Liver (tissue), 3 donors: ENCODE measurements around the gene SLC28A3.

Experiments
- HNF4G ChIP-seq: IDR thresholded peaks from 2 replicates; pipeline ENCODE4 v1.6.1; 2016; ENCODE audit warnings: antibody characterized with exemption
- MAX ChIP-seq: IDR thresholded peaks from 2 replicates; pipeline ENCODE4 v1.6.1; 2016; ENCODE audit warnings: antibody characterized with exemption
- SP1 ChIP-seq: IDR thresholded peaks from 2 replicates; pipeline ENCODE4 v1.6.1; 2018; ENCODE audit warnings: antibody characterized with exemption, mild to moderate bottlenecking
- TAF1 ChIP-seq: conservative IDR thresholded peaks from 2 replicates; pipeline ENCODE4 v1.6.1; 2016; ENCODE audit warnings: antibody characterized with exemption, mild to moderate bottlenecking
- TF ChIP-seq, protein P1 (sequence below): fragments of 150-350 bp; IDR thresholded peaks from 2 replicates; pipeline ENCODE4 v1.5.1; 2017; ENCODE audit warnings: improper control_type of control experiment, low read depth, low read length; ENCODE audit not compliant: missing input control
- TF ChIP-seq, protein P2 (sequence below): IDR thresholded peaks from 2 replicates; pipeline ENCODE4 v1.6.1; 2016; ENCODE audit warnings: antibody characterized with exemption
- donor health status: healthy.
- donor health status: healthy.

DNA sequence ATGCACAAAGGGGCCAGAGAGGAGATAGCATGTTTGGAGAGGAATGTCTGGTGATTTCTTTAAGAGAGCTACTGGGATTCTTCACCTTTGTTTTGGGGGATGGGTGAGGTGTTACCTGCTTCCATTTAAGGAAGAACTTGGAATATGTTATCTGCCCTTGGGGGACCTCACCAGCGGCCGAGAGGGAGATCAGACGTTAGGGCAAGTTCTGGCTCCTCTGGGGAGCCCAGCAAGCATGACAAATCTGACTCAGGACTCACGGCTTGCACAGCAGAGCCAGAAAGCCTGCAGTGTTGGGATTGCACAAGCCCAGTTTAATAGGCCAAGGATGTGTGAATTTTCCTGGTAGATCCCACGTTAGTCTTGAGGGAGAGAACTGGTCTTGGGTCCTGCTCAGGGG, 40.3 kb downstream of the SLC28A3 start:
- TF ChIP-seq, protein P1, sequence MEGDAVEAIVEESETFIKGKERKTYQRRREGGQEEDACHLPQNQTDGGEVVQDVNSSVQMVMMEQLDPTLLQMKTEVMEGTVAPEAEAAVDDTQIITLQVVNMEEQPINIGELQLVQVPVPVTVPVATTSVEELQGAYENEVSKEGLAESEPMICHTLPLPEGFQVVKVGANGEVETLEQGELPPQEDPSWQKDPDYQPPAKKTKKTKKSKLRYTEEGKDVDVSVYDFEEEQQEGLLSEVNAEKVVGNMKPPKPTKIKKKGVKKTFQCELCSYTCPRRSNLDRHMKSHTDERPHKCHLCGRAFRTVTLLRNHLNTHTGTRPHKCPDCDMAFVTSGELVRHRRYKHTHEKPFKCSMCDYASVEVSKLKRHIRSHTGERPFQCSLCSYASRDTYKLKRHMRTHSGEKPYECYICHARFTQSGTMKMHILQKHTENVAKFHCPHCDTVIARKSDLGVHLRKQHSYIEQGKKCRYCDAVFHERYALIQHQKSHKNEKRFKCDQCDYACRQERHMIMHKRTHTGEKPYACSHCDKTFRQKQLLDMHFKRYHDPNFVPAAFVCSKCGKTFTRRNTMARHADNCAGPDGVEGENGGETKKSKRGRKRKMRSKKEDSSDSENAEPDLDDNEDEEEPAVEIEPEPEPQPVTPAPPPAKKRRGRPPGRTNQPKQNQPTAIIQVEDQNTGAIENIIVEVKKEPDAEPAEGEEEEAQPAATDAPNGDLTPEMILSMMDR: no peak
- TF ChIP-seq HNF4G (no peak), SP1 (no peak), TAF1 (no peak), MAX (no peak)
- TF ChIP-seq, protein P2, sequence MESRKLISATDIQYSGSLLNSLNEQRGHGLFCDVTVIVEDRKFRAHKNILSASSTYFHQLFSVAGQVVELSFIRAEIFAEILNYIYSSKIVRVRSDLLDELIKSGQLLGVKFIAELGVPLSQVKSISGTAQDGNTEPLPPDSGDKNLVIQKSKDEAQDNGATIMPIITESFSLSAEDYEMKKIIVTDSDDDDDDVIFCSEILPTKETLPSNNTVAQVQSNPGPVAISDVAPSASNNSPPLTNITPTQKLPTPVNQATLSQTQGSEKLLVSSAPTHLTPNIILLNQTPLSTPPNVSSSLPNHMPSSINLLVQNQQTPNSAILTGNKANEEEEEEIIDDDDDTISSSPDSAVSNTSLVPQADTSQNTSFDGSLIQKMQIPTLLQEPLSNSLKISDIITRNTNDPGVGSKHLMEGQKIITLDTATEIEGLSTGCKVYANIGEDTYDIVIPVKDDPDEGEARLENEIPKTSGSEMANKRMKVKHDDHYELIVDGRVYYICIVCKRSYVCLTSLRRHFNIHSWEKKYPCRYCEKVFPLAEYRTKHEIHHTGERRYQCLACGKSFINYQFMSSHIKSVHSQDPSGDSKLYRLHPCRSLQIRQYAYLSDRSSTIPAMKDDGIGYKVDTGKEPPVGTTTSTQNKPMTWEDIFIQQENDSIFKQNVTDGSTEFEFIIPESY: no peak
